ENCODE data around the gene SLC25A30. TPM values are rescaled to one million over a fixed set of nuclear protein-coding genes. Genes with fewer than 3 reads are reported as not detected.

Gene SLC25A30
- total and polyA plus RNA-seq, 9 of the 15 experiments (the other 6 are each of a cell fraction or from before 2014, with no cell fraction given): 1.1 to 11.1 (median 5.6) TPM

- TF ChIP-seq ZBTB1 (CRISPR knock-in tag; IDR thresholded peaks at IDR 0.05; ENCODE audit: borderline replicate concordance, low read depth) (peak; percentile 49; the same call in 1 of the 2 replicates), HES1 (IDR thresholded peaks at IDR 0.05; ENCODE audit: low read depth) (no peak), ZFP36 (IDR thresholded peaks at IDR 0.05; ENCODE audit: low read depth, low read length, partially characterized antibody) (no peak), ZBTB2 (IDR thresholded peaks at IDR 0.05) (peak; percentile 87), GTF3C2 (IDR thresholded peaks at IDR 0.05; ENCODE audit: borderline replicate concordance, extremely low read depth, insufficient read length) (no peak), ZNF316 (IDR thresholded peaks at IDR 0.05) (no peak), CTCF (IDR thresholded peaks at IDR 0.05 in 2 of 3, conservative IDR thresholded peaks at IDR 0.05 in 1 of 3; ENCODE audit: insufficient read depth in 2 of 3, low read depth in 1 of 3, low read length in 3 of 3) (peak; percentile 3 to 53 (median 8); a peak in 3 of 6 replicates), HNRNPH1 (optimal IDR thresholded peaks at IDR 0.05; ENCODE audit: low read depth, low read length) (no peak), FOXJ3 (CRISPR knock-in tag; IDR thresholded peaks at IDR 0.05) (no peak), POLR3A (IDR thresholded peaks at IDR 0.05; ENCODE audit: borderline replicate concordance, extremely low read depth, insufficient read depth, insufficient read length) (no peak), CBFA2T3 (IDR thresholded peaks at IDR 0.05) (no peak), DIDO1 (tag; IDR thresholded peaks at IDR 0.05; ENCODE audit: low read depth) (no peak), ZNF324 (CRISPR knock-in tag; IDR thresholded peaks at IDR 0.05) (no peak), RFX7 (CRISPR knock-in tag; IDR thresholded peaks at IDR 0.05) (no peak), SRSF9 (IDR thresholded peaks at IDR 0.05; ENCODE audit: borderline replicate concordance, low read depth, low read length) (no peak), BRF1 (IDR thresholded peaks at IDR 0.05; ENCODE audit: borderline replicate concordance, extremely low read depth, insufficient read length) (no peak), ZNF121 (CRISPR knock-in tag; conservative IDR thresholded peaks at IDR 0.05) (no peak), TRIM28 (IDR thresholded peaks at IDR 0.05) (no peak), FOXA1 (IDR thresholded peaks at IDR 0.05; ENCODE audit: borderline replicate concordance) (no peak), DDX20 (tag; IDR thresholded peaks at IDR 0.05; ENCODE audit: low read depth) (no peak), IRF2 (CRISPR knock-in tag; IDR thresholded peaks at IDR 0.05) (no peak), ZNF197 (CRISPR knock-in tag; IDR thresholded peaks at IDR 0.05; ENCODE audit: low read depth) (no peak), MECOM (CRISPR knock-in tag; IDR thresholded peaks at IDR 0.05) (no peak)
Measured at GRCh38 chr13:45464687-45465453, 46.7 kb upstream of the SLC25A30 start, which contains the start of gene COG3 (continued).

All from K562 (cell line).